ENCODE data around the gene TMC1. TPM values are rescaled to one million over a fixed set of nuclear protein-coding genes. Genes with fewer than 3 reads are reported as not detected.
A peak's percentile ranks its signal among the peaks of the same experiment; 100 is the strongest.

Gene TMC1
- total RNA-seq, 2 donors from 2014 or later, result 0.09 TPM; not detected in 1

DNA sequence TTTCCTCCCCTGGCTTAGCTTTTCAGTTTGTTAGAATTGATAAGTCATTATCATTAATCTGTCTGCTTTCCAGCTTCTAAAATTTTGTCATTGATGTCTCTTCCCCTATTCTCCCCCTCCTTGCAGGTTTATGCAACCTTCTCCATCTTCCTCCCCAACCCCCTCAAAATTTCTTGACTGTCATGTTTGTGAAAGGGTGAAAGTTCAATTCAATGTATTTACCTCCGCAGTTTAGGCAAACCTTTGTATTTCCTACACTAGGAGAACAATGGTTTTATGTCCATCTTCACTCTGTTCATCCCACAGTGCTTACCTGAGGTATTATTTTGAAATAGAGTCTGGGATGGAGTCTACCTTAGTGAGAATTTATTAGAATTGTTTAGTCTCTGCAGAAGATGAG lies 313.6 kb downstream of the TMC1 start:
- no peak overlapping the region for H3K27ac ChIP-seq (ENCODE audit: low read depth, low read length)
- 92% methylated on average over 1 of the region's 1 CpG; no CpG with 5 or more reads in 1 of the 2 experiments for WGBS, 2 experiments (ENCODE audit: insufficient coverage in 1 of 2, insufficient read length in 1 of 2)

GRCh38 chr9:72836790-72837189 lies 315.4 kb downstream of the TMC1 start:
- H3K4me1 ChIP-seq (ENCODE audit: control insufficient read depth, insufficient read depth, low read length), result peaks cover 10% of the 10 kb centered on the region
- H3K9ac ChIP-seq (ENCODE audit: extremely low read depth, low read length, poor library complexity, severe bottlenecking), result no peak overlapping the region
- Mint-ChIP-seq H3K4me1 (peaks cover 32% of the 10 kb centered on the region), H3K4me3 (no peak overlapping the region), H3K27ac (no peak overlapping the region), H3K36me3 (ENCODE audit: low read depth) (no peaks in the 10 kb centered on the region), H3K27me3 (ENCODE audit: insufficient read depth) (no peaks in the 10 kb centered on the region), H3K9me3 (peaks cover 3% of the 10 kb centered on the region)
- H3K36me3 ChIP-seq (ENCODE audit: control insufficient read depth, insufficient read depth, low read length), result no peaks in the 10 kb centered on the region
- no peak for TF ChIP-seq CTCF (conservative IDR thresholded peaks at IDR 0.05)
- WGBS, 2 experiments (ENCODE audit: insufficient coverage in 1 of 2, insufficient read length in 1 of 2), result 87 to 92% methylated on average over 2 to 6 of the region's 6 CpGs
- H3K27me3 ChIP-seq (ENCODE audit: control insufficient read depth, insufficient read depth, low read length, poor library complexity, severe bottlenecking), result no peaks in the 10 kb centered on the region
- no peaks in the 10 kb centered on the region for H3K9me3 ChIP-seq (ENCODE audit: control insufficient read depth, low read length)
- no peak overlapping the region for H3K4me3 ChIP-seq (ENCODE audit: low read length)
- DNase-seq, result no peak
- H3K27ac ChIP-seq (ENCODE audit: low read depth, low read length), result no peak overlapping the region

More for the DNA sequence above, 313.6 kb downstream of the TMC1 start:
- no peak for DNase-seq
- no peak for TF ChIP-seq CTCF (conservative IDR thresholded peaks at IDR 0.05)
- Histone ChIP-seq H3K4me1 (ENCODE audit: control insufficient read depth, insufficient read depth, low read length) (peaks cover 10% of the 10 kb centered on the region), H3K9ac (ENCODE audit: extremely low read depth, low read length, poor library complexity, severe bottlenecking) (no peak overlapping the region), H3K27me3 (ENCODE audit: control insufficient read depth, insufficient read depth, low read length, poor library complexity, severe bottlenecking) (no peaks in the 10 kb centered on the region), H3K9me3 (ENCODE audit: control insufficient read depth, low read length) (no peaks in the 10 kb centered on the region), H3K36me3 (ENCODE audit: control insufficient read depth, insufficient read depth, low read length) (no peaks in the 10 kb centered on the region), H3K4me3 (ENCODE audit: low read length) (no peak overlapping the region)
- no peaks in the 10 kb centered on the region for H3K27me3 Mint-ChIP-seq (ENCODE audit: insufficient read depth)
- peaks cover 3% of the 10 kb centered on the region for H3K9me3 Mint-ChIP-seq
- H3K36me3 Mint-ChIP-seq (ENCODE audit: low read depth), result no peaks in the 10 kb centered on the region
- H3K27ac Mint-ChIP-seq, result no peak overlapping the region
- H3K4me3 Mint-ChIP-seq, result no peak overlapping the region
- H3K4me1 Mint-ChIP-seq, result peaks cover 32% of the 10 kb centered on the region

DNA sequence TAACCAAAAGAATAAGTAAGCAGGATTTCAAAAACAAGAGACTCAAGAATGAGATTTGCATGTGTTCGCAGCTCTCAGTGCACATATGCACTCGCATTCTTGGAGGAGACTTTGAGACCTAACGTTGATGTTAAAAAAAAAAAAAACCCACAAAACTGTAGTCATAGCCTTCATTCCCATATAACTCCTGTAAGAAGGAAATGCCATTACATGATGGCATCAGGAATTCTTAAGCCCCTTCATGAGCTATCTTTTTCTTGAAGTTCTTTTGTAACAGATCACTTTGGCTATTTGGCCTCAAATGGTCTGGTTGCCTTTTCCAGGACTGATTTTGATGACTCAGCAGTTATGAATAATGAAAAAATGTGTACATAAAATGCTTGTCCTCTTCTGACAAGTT lies 317.7 kb downstream of the TMC1 start:
- 90 to 97% methylated on average over 3 of the region's 3 CpGs for WGBS, 2 experiments (ENCODE audit: insufficient coverage in 1 of 2, insufficient read length in 1 of 2)

More for the DNA sequence above, 317.7 kb downstream of the TMC1 start:
- no peak overlapping the region for H3K9ac ChIP-seq (ENCODE audit: extremely low read depth, low read length, poor library complexity, severe bottlenecking)
- H3K9me3 ChIP-seq (ENCODE audit: control insufficient read depth, low read length), result no peaks in the 10 kb centered on the region
- no peak for TF ChIP-seq CTCF (conservative IDR thresholded peaks at IDR 0.05)
- no peaks in the 10 kb centered on the region for H3K27me3 Mint-ChIP-seq (ENCODE audit: insufficient read depth)
- H3K27ac Mint-ChIP-seq, result peak overlapping the region; percentile 61
- no peaks in the 10 kb centered on the region for H3K36me3 ChIP-seq (ENCODE audit: control insufficient read depth, insufficient read depth, low read length)
- no peaks in the 10 kb centered on the region for H3K36me3 Mint-ChIP-seq (ENCODE audit: low read depth)
- H3K4me1 Mint-ChIP-seq, result peaks cover 39% of the 10 kb centered on the region
- no peak overlapping the region for H3K27ac ChIP-seq (ENCODE audit: low read depth, low read length)
- H3K4me3 Mint-ChIP-seq, result no peak overlapping the region
- H3K4me3 ChIP-seq (ENCODE audit: low read length), result no peak overlapping the region
- H3K9me3 Mint-ChIP-seq, result peaks cover 3% of the 10 kb centered on the region
- no peak for DNase-seq
- peaks cover 10% of the 10 kb centered on the region for H3K4me1 ChIP-seq (ENCODE audit: control insufficient read depth, insufficient read depth, low read length)
- H3K27me3 ChIP-seq (ENCODE audit: control insufficient read depth, insufficient read depth, low read length, poor library complexity, severe bottlenecking), result no peaks in the 10 kb centered on the region
